GM21786 (cell line): Measurements from ENCODE around the gene RAP1B.

Experiments used
- ATAC-seq: cut with Tn5 transposase; IDR thresholded peaks from one replicate; pipeline ENCODE4 v1.9.1; 2021; ENCODE audit not compliant: unreplicated experiment

The RAP1B gene

DNA sequence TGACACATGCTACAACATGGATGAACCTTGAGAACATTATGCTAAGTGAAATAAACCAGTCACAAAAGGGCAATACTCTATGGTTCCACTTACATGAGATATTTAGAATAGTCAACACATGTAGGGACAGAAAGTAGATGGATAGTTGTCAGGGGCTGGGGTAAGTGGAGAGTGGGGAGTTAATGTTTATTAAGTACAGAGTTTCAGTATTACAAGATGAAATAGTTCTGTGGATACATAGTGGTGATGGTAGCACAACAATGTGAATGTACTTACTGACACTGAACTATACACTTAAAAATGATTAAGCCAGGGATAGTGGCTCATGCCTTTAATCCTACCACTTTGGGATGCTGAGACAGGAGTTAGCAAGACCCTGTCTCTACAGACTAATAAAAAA lies 84.8 kb downstream of the RAP1B start:
- ATAC-seq: no peak

DNA sequence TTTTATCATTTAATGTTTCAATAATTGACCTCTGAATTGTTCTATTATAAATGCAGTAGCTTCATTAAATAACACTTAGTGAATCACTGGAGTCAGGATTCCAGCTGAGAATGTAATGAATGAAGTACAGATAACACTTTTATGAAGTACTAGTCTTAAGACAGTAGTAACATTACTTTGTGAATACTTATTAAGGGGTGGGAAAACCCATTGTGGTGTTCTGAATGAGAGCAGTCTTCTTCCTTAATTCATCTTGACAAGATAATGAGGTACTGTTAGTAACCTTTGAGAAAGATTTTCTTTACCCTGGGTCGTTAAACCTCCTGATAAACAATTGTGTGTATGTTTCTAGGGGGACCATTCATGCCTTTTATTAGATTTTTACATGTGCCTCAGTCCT lies 88.8 kb downstream of the RAP1B start:
- no peak for ATAC-seq
